Body of pancreas (tissue), 4 donors: ENCODE data around the gene TUT7. TPM values are rescaled to one million over a fixed set of nuclear protein-coding genes. Genes with fewer than 3 reads are reported as not detected.

Experiments
- ATAC-seq: fragments of 150-250 bp; one replicate; pipeline ENCODE4 v1.9.1; 2016
- DNase-seq, 4 donors: peaks; one replicate each; pipeline ENCODE4 v3.0.0-alpha.2; 2019
- H3K27ac ChIP-seq, 4 donors: fragments of 200-600 bp; sonication (generic); 1 replicate in 3 of 4; 2 replicates in 1 of 4; pipeline versions ENCODE4 v1.5.1 to v1.6.1; 2016 to 2019; ENCODE audit warnings: mild to moderate bottlenecking in 1 of 4, mixed read lengths in 1 of 4, moderate library complexity in 1 of 4
- H3K27me3 ChIP-seq, 2 donors: fragments of 200-600 bp; sonication (generic); one replicate each; pipeline ENCODE4 v1.6.0; 2016; ENCODE audit warnings: mild to moderate bottlenecking in 1 of 2
- H3K36me3 ChIP-seq, 2 donors: fragments of 200-600 bp; sonication (generic); replicated peaks in 1 of 2; 2 replicates each; pipeline ENCODE4 v1.5.1; 2016; ENCODE audit warnings: low read depth in 2 of 2; ENCODE audit not compliant: insufficient read depth in 1 of 2
- H3K4me1 ChIP-seq: fragments of 200-600 bp; sonication (generic); one replicate; pipeline ENCODE4 v1.6.0; 2016
- H3K4me3 ChIP-seq, 2 donors: fragments of 200-600 bp; sonication (generic); 1 replicate in 1 of 2; 2 replicates in 1 of 2; pipeline ENCODE4 v1.5.1; 2016 to 2019
- H3K9me3 ChIP-seq, 3 donors: fragments of 200-600 bp; sonication (generic); 1 replicate in 2 of 3; 2 replicates in 1 of 3; pipeline ENCODE4 v1.5.1; 2016
- POLR2A ChIP-seq, 3 donors: fragments of 450-650 bp; IDR thresholded peaks; one replicate each; pipeline ENCODE4 v1.6.1; 2016; ENCODE audit warnings: antibody characterized with exemption in 3 of 3, mild to moderate bottlenecking in 2 of 3
- WGBS, 2 donors: methylation state at CpG; one replicate each; pipeline ENCODE4 v1.1.5; 2017; 5-methylcytosine and 5-hydroxymethylcytosine counted together
- intact Hi-C: fragments of 100-400 bp; cut with DNase I; formaldehyde crosslinking; loops from one replicate; pipeline ENCODE4 v1.15.1; 2023
- total RNA-seq, 2 donors: library from RNA; depleted of rRNA; stranded (reverse); fragments of >200 nt; gene quantifications; one replicate each; pipeline ENCODE4 v1.1.0, GENCODE V29; 2016
- TF ChIP-seq, protein P1 (sequence below), 7 experiments: fragments of 450-650 bp in 4 of 7; fragments of 200-600 bp in 3 of 7; sonication (generic) in 3 of 7; IDR thresholded peaks; one replicate each; pipeline ENCODE4 v1.5.1; 2016 to 2019; ENCODE audit warnings: antibody characterized with exemption in 7 of 7

The TUT7 gene
- total RNA-seq, 2 donors from 2014 or later: 24.4 to 60.3 TPM

DNA sequence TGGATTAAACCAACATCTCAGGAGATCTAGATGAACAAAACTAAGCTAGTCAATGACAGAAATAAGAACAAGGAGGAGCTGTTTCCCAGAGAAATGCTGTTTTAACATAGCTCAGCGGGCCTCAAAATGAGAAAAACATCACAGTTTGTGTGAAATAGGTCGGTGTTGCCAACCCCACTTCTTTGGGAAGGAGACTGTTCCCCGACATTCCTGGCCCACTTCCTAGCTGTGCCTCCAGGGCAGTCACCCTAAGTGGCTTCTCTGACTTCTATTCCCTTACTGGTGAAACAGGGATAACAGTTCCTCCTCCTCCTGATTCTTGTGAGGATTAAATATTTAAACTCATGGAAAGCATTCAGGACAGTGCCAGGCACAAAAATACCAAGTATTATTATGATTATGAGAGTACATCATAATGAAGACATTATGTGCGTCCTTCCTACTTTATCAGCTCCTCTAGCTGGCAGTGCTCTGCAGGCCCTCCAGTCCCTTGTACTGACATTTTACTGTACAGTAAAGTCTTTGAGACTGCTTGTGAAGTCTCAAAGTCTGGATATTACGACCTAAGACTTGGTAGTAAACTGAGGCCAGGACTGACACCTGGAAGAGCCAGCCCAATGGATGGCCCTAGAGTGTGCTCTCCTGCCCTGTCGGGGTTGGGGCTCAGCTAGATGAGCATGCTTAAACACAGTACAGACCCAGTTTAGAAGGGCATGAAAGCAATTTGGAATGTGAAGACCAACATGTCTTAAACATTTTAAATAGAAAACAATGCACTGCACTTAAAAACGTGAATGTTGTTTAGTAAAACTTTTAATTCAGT, 79.2 kb downstream of the TUT7 start:
- TF ChIP-seq, protein P1, sequence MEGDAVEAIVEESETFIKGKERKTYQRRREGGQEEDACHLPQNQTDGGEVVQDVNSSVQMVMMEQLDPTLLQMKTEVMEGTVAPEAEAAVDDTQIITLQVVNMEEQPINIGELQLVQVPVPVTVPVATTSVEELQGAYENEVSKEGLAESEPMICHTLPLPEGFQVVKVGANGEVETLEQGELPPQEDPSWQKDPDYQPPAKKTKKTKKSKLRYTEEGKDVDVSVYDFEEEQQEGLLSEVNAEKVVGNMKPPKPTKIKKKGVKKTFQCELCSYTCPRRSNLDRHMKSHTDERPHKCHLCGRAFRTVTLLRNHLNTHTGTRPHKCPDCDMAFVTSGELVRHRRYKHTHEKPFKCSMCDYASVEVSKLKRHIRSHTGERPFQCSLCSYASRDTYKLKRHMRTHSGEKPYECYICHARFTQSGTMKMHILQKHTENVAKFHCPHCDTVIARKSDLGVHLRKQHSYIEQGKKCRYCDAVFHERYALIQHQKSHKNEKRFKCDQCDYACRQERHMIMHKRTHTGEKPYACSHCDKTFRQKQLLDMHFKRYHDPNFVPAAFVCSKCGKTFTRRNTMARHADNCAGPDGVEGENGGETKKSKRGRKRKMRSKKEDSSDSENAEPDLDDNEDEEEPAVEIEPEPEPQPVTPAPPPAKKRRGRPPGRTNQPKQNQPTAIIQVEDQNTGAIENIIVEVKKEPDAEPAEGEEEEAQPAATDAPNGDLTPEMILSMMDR (IDR thresholded peaks at IDR 0.05): no peak
- TF ChIP-seq POLR2A (IDR thresholded peaks at IDR 0.05): no peak
- Histone ChIP-seq H3K27ac (no peak overlapping the region), H3K9me3 (no peaks in the 10 kb centered on the region), H3K4me3 (no peak overlapping the region), H3K27me3 (no peaks in the 10 kb centered on the region), H3K36me3 (peaks cover 0 to 5% of the 10 kb centered on the region in 2 donors), H3K4me1 (peaks cover 17% of the 10 kb centered on the region)
- no peak for DNase-seq
- no peak for ATAC-seq
- intact Hi-C loops: no loop called here
- 79 to 83% methylated on average over 7 of the region's 7 CpGs for WGBS, 2 donors

- Histone ChIP-seq H3K36me3 (peaks cover 0 to 5% of the 10 kb centered on the region in 2 donors), H3K9me3 (no peaks in the 10 kb centered on the region), H3K4me1 (peaks cover 4% of the 10 kb centered on the region), H3K27ac (no peak overlapping the region), H3K27me3 (no peaks in the 10 kb centered on the region), H3K4me3 (no peak overlapping the region)
- TF ChIP-seq, protein P1 (IDR thresholded peaks at IDR 0.05): no peak
- no peak for TF ChIP-seq POLR2A (IDR thresholded peaks at IDR 0.05)
- DNase-seq: no peak
- no peak for ATAC-seq
- WGBS, 2 donors: 97 to 99% methylated on average over 4 of the region's 4 CpGs
- intact Hi-C loops: no loop called here
These were observed 82.0 kb downstream of the TUT7 start for GRCh38 chr9:86272221-86272620.

DNA sequence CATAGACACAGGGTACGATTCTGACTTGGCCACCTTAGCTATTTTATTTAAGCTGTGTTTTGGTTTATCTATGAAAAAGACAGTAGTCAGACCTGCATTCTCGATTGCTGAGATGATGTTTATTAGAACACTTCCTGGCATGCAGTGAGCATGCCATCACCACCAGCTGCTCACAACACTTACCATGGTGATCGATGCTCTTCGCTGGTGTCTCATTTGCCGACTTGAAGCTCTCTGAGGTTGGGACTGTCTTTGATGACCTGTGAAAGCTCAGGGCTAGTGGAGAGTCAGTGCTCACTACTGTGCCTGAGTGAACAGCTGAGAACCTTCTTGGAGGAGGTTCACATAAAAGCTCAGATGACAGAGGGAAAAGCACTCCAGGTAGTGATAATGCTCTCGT, 90.3 kb downstream of the TUT7 start:
- ATAC-seq: no peak

DNA sequence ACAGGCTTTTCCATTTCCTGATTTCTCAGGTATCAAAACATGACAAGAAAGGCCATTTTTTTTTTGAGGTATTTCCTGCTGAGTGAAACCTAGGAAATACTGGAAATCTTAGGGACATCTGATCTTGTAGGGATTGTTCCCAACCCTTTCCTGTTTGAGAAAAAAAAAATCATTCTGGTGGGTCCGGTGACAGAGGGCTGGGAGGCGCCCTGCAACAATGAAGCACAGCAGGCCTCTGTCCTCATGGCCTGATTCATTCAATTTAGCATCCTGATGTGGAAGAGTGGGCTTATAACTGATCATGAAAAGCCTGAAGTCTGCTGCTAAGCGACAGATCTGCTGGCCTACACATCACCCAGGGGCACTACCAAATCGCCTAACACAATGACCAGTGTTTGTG, 91.7 kb downstream of the TUT7 start:
- Histone ChIP-seq H3K4me1 (no peaks in the 10 kb centered on the region), H3K27ac (no peak overlapping the region), H3K4me3 (no peak overlapping the region), H3K36me3 (peaks cover 0 to 9% of the 10 kb centered on the region in 2 donors), H3K9me3 (no peaks in the 10 kb centered on the region), H3K27me3 (no peaks in the 10 kb centered on the region)
- intact Hi-C loops: no loop called here
- no peak for ATAC-seq
- TF ChIP-seq, protein P1 (IDR thresholded peaks at IDR 0.05): no peak
- TF ChIP-seq POLR2A (IDR thresholded peaks at IDR 0.05): no peak
- WGBS, 2 donors: 81 to 92% methylated on average over 4 of the region's 4 CpGs
- DNase-seq: no peak

More for the DNA sequence above, 90.3 kb downstream of the TUT7 start:
- TF ChIP-seq, protein P1 (IDR thresholded peaks at IDR 0.05): no peak
- Histone ChIP-seq H3K27ac (no peak overlapping the region), H3K27me3 (no peaks in the 10 kb centered on the region), H3K4me1 (no peaks in the 10 kb centered on the region), H3K36me3 (peaks cover 0 to 9% of the 10 kb centered on the region in 2 donors), H3K4me3 (no peak overlapping the region), H3K9me3 (no peaks in the 10 kb centered on the region)
- WGBS, 2 donors: 89 to 93% methylated on average over 5 to 6 of the region's 6 CpGs
- intact Hi-C loops: no loop called here
- DNase-seq: no peak

DNA sequence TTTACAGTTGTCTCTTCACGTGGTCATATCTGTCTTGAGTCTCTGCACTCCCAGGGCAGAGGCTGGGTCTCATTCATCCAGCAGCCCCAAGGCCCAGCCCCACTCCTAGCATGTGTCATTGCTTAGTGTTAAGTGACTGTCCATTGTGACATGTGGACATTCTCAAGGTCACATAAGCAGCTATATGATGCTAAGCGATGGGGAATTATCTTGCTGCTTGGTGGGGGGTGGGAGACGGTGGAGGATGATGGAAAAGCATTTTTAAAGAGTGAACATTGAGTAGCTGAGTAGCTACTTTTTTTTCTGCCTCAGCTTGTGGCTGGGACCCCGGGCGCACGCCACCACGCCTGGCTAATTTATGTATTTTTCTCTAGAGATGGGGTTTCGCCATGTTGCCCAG, 94.7 kb downstream of the TUT7 start, which contains the start of gene C9orf153:
TSS of gene C9orf153 (minus strand) at position 101 of the 400 bp plus-strand sequence. CDS start 30,054 bp downstream, outside the sequence.
- Histone ChIP-seq H3K9me3 (no peaks in the 10 kb centered on the region), H3K36me3 (peaks cover 0 to 6% of the 10 kb centered on the region in 2 donors), H3K27ac (no peak within 1 kb of the TSS), H3K4me1 (peaks cover 5% of the 10 kb centered on the region), H3K4me3 (no peak within 1 kb of the TSS), H3K27me3 (no peaks in the 10 kb centered on the region)
- 85 to 86% methylated on average over 8 of the region's 8 CpGs for WGBS, 2 donors
- DNase-seq: no peak
- TF ChIP-seq, protein P1 (IDR thresholded peaks at IDR 0.05): no peak
- TF ChIP-seq POLR2A (IDR thresholded peaks at IDR 0.05): no peak
- intact Hi-C loops: no loop called here
- no peak for ATAC-seq
